Measurements from ENCODE around the gene GDPD4. TPM values are rescaled to one million over a fixed set of nuclear protein-coding genes. Genes with fewer than 3 reads are reported as not detected.

Gene GDPD4
- polyA plus RNA-seq, 2 of the 4 experiments (the other 2 are of a cell fraction), result not detected

DNA sequence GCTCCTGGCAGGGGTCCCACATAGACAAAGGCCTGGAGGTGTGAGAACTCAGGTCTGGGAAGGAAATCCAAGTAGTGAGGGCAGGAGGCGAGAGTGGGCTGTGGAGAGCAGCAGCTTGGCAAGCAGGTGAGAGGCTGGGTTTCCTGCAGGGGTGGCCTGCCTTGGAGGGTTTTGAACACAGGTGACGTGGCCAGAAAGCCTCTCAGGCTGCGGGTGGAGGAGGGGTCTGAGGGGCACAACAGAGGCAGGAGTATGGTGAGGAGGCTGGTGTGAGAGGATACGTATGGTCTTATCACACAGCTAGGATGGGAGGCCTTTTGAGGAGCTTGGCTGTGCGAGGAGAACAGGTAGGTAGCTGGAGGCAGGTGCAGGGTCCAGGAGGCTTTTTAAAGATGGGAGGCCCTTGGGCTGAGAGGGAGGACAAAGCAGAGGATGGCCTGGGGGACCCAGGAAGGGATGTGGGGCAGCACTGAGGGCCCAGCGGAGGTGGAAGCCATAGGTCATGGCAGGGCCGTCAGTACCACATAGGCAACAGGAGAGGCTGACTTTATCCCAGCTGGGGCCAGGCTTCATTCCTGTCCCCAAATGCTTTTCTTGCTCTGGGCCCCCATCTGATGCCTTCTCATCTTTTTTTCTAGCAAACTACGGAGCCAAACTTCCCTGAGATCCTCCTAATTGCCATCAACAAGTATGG is 89.0 kb downstream of the GDPD4 start (continued):
- TF ChIP-seq RARB (CRISPR knock-in tag; IDR thresholded peaks at IDR 0.05) (no peak), RNF2 (IDR thresholded peaks at IDR 0.05; ENCODE audit: borderline replicate concordance, low read depth) (no peak), KDM5A (IDR thresholded peaks at IDR 0.05) (no peak), TP53 (CRISPR knock-in tag; IDR thresholded peaks at IDR 0.05) (no peak), RCOR1 (IDR thresholded peaks at IDR 0.05; ENCODE audit: low read depth, low read length) (no peak), BHLHE40 (IDR thresholded peaks at IDR 0.05; ENCODE audit: low read depth, low read length) (no peak)

DNA sequence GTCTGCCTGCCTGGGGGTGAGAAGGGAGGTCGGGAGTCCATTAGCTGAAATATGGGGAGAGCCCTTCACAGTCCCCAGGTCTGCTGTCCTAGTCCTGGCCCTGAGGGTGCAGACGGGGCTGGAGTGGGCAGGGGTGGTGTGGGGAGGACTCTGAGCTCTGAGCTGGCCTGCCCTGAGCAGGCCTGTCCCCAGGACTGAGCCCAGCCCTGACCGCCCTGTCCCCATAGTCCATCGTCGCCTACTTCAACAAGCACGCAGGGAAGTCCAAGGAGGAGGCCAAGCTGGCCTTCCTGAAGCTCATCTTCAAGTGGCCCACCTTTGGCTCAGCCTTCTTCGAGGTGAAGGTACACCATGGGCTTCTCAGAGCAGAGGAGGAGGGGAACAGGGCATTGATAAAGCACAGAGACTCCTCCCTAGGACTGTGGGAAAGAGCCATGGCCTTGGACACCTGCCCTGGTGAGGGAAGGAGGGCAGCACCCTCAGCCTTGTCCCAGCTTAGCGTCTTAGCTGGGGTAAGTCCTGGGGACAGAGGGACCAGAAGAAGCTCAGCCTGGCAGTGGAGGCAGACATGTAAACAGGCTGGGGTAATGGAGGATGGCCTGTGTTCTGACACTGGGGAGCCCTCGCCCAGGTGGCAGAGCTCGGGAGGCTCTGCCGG is 89.8 kb downstream of the GDPD4 start:
- Histone ChIP-seq H3K9me3 (no peaks in the 10 kb centered on the region), H3K4me2 (no peak overlapping the region), H3K4me3 (no peak overlapping the region), H3K27ac (no peak overlapping the region), H3K4me1 (no peaks in the 10 kb centered on the region)
- CTCF ChIA-PET, result interaction anchor here (1.2 to 2.3 kb wide), 4 partner anchors 9 to 337 kb away, joined by 3 to 9 read pairs (median 4); no protein-coding TSS in a partner anchor
- DNase-seq (ENCODE audit: low read depth in 1 of 2, low spot score in 1 of 2) (no peak), FAIRE-seq (no peak), ATAC-seq (no peak)
- POLR2A ChIA-PET, result no interaction called here
- 61% methylated on average over 7 of the region's 11 CpGs for WGBS (ENCODE audit: missing lambda C conversion rate)
- TF ChIP-seq EP300 (IDR thresholded peaks at IDR 0.05) (no peak), RCOR1 (IDR thresholded peaks at IDR 0.05; ENCODE audit: low read depth, low read length) (no peak), CEBPB (IDR thresholded peaks at IDR 0.05) (no peak), FOSL2 (IDR thresholded peaks at IDR 0.05) (no peak), FOSL2 (CRISPR knock-in tag; IDR thresholded peaks at IDR 0.05) (no peak), FOSB (CRISPR knock-in tag; IDR thresholded peaks at IDR 0.05) (no peak), NR3C1 (IDR thresholded peaks at IDR 0.05) (no peak), KDM5A (IDR thresholded peaks at IDR 0.05) (no peak), BHLHE40 (IDR thresholded peaks at IDR 0.05; ENCODE audit: low read depth, low read length) (no peak), PHF8 (IDR thresholded peaks at IDR 0.05; ENCODE audit: borderline replicate concordance, low read depth) (no peak), REST (IDR thresholded peaks at IDR 0.05) (no peak), ZNF302 (CRISPR knock-in tag; IDR thresholded peaks at IDR 0.05) (no peak)
- TF ChIP-seq, protein P1, sequence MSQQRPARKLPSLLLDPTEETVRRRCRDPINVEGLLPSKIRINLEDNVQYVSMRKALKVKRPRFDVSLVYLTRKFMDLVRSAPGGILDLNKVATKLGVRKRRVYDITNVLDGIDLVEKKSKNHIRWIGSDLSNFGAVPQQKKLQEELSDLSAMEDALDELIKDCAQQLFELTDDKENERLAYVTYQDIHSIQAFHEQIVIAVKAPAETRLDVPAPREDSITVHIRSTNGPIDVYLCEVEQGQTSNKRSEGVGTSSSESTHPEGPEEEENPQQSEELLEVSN (IDR thresholded peaks at IDR 0.05; ENCODE audit: borderline replicate concordance, low read depth), result no peak
- TF ChIP-seq, protein P2, sequence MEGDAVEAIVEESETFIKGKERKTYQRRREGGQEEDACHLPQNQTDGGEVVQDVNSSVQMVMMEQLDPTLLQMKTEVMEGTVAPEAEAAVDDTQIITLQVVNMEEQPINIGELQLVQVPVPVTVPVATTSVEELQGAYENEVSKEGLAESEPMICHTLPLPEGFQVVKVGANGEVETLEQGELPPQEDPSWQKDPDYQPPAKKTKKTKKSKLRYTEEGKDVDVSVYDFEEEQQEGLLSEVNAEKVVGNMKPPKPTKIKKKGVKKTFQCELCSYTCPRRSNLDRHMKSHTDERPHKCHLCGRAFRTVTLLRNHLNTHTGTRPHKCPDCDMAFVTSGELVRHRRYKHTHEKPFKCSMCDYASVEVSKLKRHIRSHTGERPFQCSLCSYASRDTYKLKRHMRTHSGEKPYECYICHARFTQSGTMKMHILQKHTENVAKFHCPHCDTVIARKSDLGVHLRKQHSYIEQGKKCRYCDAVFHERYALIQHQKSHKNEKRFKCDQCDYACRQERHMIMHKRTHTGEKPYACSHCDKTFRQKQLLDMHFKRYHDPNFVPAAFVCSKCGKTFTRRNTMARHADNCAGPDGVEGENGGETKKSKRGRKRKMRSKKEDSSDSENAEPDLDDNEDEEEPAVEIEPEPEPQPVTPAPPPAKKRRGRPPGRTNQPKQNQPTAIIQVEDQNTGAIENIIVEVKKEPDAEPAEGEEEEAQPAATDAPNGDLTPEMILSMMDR (IDR thresholded peaks at IDR 0.05), result no peak

DNA sequence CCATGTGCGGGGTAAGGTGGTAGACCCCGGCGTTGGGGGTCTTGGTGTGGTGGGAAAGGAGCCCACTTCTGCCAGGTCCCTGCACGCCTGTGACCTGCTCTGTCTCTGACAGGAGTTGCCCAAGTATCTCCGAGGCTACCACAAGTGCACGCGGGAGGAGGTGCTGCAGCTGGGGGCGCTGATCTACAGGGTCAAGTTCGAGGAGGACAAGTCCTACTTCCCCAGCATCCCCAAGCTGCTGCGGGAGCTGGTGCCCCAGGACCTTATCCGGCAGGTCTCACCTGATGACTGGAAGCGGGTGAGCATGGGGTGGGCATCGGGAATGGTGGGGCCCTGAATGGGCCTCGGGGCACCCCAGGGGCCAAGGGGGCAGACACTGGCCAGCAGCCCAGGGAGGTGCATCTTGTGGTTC is 90.4 kb downstream of the GDPD4 start:
- TF ChIP-seq CHD4 (IDR thresholded peaks at IDR 0.05; ENCODE audit: borderline replicate concordance) (no peak), CEBPB (IDR thresholded peaks at IDR 0.05) (no peak), GATA3 (IDR thresholded peaks at IDR 0.05; ENCODE audit: borderline replicate concordance) (no peak), POLR2AphosphoS2 (conservative IDR thresholded peaks at IDR 0.05; ENCODE audit: low read length) (no peak), HDAC2 (IDR thresholded peaks at IDR 0.05) (no peak), EHF (CRISPR knock-in tag; IDR thresholded peaks at IDR 0.05) (no peak), MAFK (IDR thresholded peaks at IDR 0.05; ENCODE audit: partially characterized antibody) (no peak), KDM1A (IDR thresholded peaks at IDR 0.05; ENCODE audit: low read depth) (no peak), RCOR1 (IDR thresholded peaks at IDR 0.05; ENCODE audit: low read depth, low read length) (no peak)
- TF ChIP-seq, protein P3, sequence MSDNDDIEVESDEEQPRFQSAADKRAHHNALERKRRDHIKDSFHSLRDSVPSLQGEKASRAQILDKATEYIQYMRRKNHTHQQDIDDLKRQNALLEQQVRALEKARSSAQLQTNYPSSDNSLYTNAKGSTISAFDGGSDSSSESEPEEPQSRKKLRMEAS (IDR thresholded peaks at IDR 0.05), result no peak
- TF ChIP-seq, protein P1 (IDR thresholded peaks at IDR 0.05; ENCODE audit: borderline replicate concordance, low read depth), result no peak
- TF ChIP-seq, protein P4, sequence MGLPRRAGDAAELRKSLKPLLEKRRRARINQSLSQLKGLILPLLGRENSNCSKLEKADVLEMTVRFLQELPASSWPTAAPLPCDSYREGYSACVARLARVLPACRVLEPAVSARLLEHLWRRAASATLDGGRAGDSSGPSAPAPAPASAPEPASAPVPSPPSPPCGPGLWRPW (IDR thresholded peaks at IDR 0.05), result no peak
- CTCF ChIA-PET, result interaction anchor here (0.8 to 2.3 kb wide), 4 partner anchors 8 to 338 kb away, joined by 3 to 9 read pairs (median 4); no protein-coding TSS in a partner anchor
- ATAC-seq (no peak), FAIRE-seq (no peak), DNase-seq (ENCODE audit: low read depth in 1 of 2, low spot score in 1 of 2) (no peak)
- WGBS (ENCODE audit: missing lambda C conversion rate), result 51% methylated on average over 11 of the region's 14 CpGs
- Histone ChIP-seq H3K4me3 (no peak overlapping the region), H3K4me2 (no peak overlapping the region), H3K4me1 (no peaks in the 10 kb centered on the region), H3K9me3 (no peaks in the 10 kb centered on the region), H3K27ac (no peak overlapping the region)
- POLR2A ChIA-PET, result no interaction called here
